HG02943 (cell line): ENCODE data around the gene CATSPERD.

Source experiments
- ATAC-seq: cut with Tn5 transposase; IDR thresholded peaks from one replicate; pipeline ENCODE4 v1.9.1; 2021; ENCODE audit warnings: mild to moderate bottlenecking, low read depth, moderate library complexity; ENCODE audit not compliant: unreplicated experiment

Gene CATSPERD

GRCh38 chr19:5823579-5824281, 103.3 kb downstream of the CATSPERD start:
- ATAC-seq: no peak

- no peak for ATAC-seq
These were observed 104.3 kb downstream of the CATSPERD start for GRCh38 chr19:5824751-5825150.

GRCh38 chr19:5825178-5825577, 104.7 kb downstream of the CATSPERD start:
- no peak for ATAC-seq

GRCh38 chr19:5826531-5827341, 106.3 kb downstream of the CATSPERD start:
- ATAC-seq: no peak

- no peak for ATAC-seq
These were observed 107.0 kb downstream of the CATSPERD start for GRCh38 chr19:5827342-5827890.

- peak; percentile 64 for ATAC-seq
These were observed 107.6 kb downstream of the CATSPERD start for GRCh38 chr19:5827891-5828660.
